Fibroblast of lung (primary cell): ENCODE measurements around the gene STX1B.

Experiments
- CTCF ChIP-seq, 2 donors: IDR thresholded peaks in 1 of 2; conservative IDR thresholded peaks in 1 of 2; 1 replicate in 1 of 2; 2 replicates in 1 of 2; pipeline ENCODE4 v1.5.1; 2011 to 2012; ENCODE audit warnings: low read length in 2 of 2, control low read depth in 1 of 2, inconsistent platforms in 1 of 2, low read depth in 1 of 2, mild to moderate bottlenecking in 1 of 2
- EZH2 ChIP-seq: IDR thresholded peaks from 2 replicates; pipeline ENCODE4 v1.5.1; 2012; ENCODE audit warnings: low read length, control low read depth, mild to moderate bottlenecking; ENCODE audit errors: missing control alignments

DNA sequence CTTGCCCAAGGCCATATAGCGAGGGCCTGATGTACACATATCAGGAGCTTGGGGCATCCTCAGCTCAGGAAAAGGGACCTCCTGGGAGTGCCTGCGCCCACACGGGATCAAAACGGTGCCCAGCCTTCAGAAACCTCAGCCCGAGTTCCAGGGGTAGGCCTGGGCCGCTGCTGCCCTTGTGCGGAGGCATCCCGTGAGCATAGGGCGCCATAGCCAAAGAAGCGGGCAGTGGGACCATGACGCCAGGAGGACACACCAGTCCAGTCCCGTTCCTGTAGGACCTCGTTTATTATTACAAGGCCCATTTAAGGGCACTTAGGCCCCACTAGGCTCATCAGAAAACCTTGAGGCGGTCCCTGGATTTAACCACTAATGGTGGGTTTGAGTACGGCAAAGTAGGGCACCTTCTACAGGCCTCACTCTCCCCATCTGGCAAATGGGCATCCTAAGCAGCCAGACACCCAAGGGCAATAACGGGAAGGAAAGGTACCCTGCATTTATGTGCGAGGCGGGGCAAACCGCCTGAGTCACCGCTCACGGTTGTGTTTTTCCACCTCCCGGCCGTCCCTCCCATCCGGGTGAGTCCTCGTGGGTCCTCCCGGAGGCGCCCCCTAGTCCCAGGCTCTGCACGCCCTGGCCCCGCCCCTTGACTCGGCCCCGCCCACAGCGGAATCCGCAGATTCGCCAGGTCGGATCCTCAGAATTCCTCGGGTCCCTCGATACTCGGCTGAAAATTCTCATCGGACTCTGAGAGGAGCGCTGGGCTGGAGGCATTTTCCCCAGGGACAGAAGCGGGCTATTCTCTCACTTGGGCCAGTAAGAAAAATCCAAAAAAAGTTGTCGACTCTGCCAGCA lies 53.6 kb downstream of the STX1B start:
- TF ChIP-seq CTCF (conservative IDR thresholded peaks at IDR 0.05 in 1 of 2, IDR thresholded peaks at IDR 0.05 in 1 of 2; ENCODE audit: low read depth in 1 of 2, low read length in 2 of 2), result peak in 1 of 2 donors; percentile 21
- no peak for TF ChIP-seq EZH2
